Tibial nerve (tissue), 4 donors: Measurements from ENCODE around the gene KAZN. TPM values are rescaled to one million over a fixed set of nuclear protein-coding genes. Genes with fewer than 3 reads are reported as not detected.

Source experiments
- DNase-seq, 2 donors: peaks; one replicate each; pipeline ENCODE4 v3.0.0-alpha.2; 2019; ENCODE audit warnings: low spot score in 2 of 2
- H3K27ac ChIP-seq, 4 donors: fragments of 200-600 bp; sonication (generic) in 3 of 4; one replicate each; pipeline ENCODE4 v1.5.1; 2017 to 2019; ENCODE audit warnings: mild to moderate bottlenecking in 1 of 4
- H3K27me3 ChIP-seq, 2 donors: fragments of 200-600 bp; sonication (generic) in 1 of 2; one replicate each; pipeline versions ENCODE4 v1.5.1 to v1.6.0; 2017 to 2019
- H3K36me3 ChIP-seq, 3 donors: fragments of 200-600 bp; sonication (generic); one replicate each; pipeline ENCODE4 v1.5.1; 2018 to 2019
- H3K4me1 ChIP-seq, 4 donors: fragments of 200-600 bp; sonication (generic) in 3 of 4; one replicate each; pipeline ENCODE4 v1.5.1; 2017 to 2019
- H3K4me3 ChIP-seq, 4 donors: fragments of 200-600 bp; sonication (generic) in 3 of 4; one replicate each; pipeline ENCODE4 v1.5.1; 2017 to 2019; ENCODE audit warnings: mild to moderate bottlenecking in 1 of 4, moderate library complexity in 1 of 4
- H3K9me3 ChIP-seq, 4 donors: fragments of 200-600 bp; sonication (generic) in 3 of 4; one replicate each; pipeline ENCODE4 v1.5.1; 2017 to 2019
- EP300 ChIP-seq, 2 donors: sonication (generic); formaldehyde crosslinking; IDR thresholded peaks; one replicate each; pipeline ENCODE4 v1.6.1; 2017; ENCODE audit warnings: antibody characterized with exemption in 2 of 2, mild to moderate bottlenecking in 1 of 2
- POLR2A ChIP-seq, 2 donors: fragments of 450-650 bp; IDR thresholded peaks; one replicate each; pipeline ENCODE4 v1.6.1; 2017; ENCODE audit warnings: antibody characterized with exemption in 2 of 2, mild to moderate bottlenecking in 2 of 2, moderate library complexity in 2 of 2
- WGBS, 2 donors: methylation state at CpG; one replicate each; pipeline ENCODE4 v1.1.5; 2018; 5-methylcytosine and 5-hydroxymethylcytosine counted together
- total RNA-seq, 4 donors: library from RNA; depleted of rRNA; stranded (reverse); fragments of >200 nt; gene quantifications; one replicate each; pipeline ENCODE4 v1.1.0, GENCODE V29; 2016
- TF ChIP-seq, protein P1 (sequence below), 5 experiments: fragments of 200-600 bp in 3 of 5; fragments of 450-650 bp in 2 of 5; sonication (generic) in 3 of 5; IDR thresholded peaks; one replicate each; pipeline ENCODE4 v1.5.1; 2016 to 2019; ENCODE audit warnings: antibody characterized with exemption in 5 of 5, mild to moderate bottlenecking in 3 of 5, moderate library complexity in 2 of 5

KAZN gene
- total RNA-seq, 4 donors from 2014 or later, result 16.0 to 29.2 (median 22.2) TPM

- Histone ChIP-seq H3K4me1 (no peaks in the 10 kb centered on the region), H3K27me3 (no peaks in the 10 kb centered on the region), H3K27ac (no peak overlapping the region), H3K36me3 (no peaks in the 10 kb centered on the region), H3K9me3 (no peaks in the 10 kb centered on the region), H3K4me3 (no peak overlapping the region)
- TF ChIP-seq POLR2A (IDR thresholded peaks at IDR 0.05), result no peak
- TF ChIP-seq, protein P1, sequence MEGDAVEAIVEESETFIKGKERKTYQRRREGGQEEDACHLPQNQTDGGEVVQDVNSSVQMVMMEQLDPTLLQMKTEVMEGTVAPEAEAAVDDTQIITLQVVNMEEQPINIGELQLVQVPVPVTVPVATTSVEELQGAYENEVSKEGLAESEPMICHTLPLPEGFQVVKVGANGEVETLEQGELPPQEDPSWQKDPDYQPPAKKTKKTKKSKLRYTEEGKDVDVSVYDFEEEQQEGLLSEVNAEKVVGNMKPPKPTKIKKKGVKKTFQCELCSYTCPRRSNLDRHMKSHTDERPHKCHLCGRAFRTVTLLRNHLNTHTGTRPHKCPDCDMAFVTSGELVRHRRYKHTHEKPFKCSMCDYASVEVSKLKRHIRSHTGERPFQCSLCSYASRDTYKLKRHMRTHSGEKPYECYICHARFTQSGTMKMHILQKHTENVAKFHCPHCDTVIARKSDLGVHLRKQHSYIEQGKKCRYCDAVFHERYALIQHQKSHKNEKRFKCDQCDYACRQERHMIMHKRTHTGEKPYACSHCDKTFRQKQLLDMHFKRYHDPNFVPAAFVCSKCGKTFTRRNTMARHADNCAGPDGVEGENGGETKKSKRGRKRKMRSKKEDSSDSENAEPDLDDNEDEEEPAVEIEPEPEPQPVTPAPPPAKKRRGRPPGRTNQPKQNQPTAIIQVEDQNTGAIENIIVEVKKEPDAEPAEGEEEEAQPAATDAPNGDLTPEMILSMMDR (IDR thresholded peaks at IDR 0.05), result no peak
- no peak for TF ChIP-seq EP300 (IDR thresholded peaks at IDR 0.05)
- DNase-seq, result no peak
- WGBS, 2 donors, result 62 to 75% methylated on average over 5 of the region's 5 CpGs
Measured at GRCh38 chr1:15113146-15113545, 514.7 kb downstream of the KAZN start.

GRCh38 chr1:15114884-15115283, 516.4 kb downstream of the KAZN start:
- Histone ChIP-seq H3K4me3 (no peak overlapping the region), H3K9me3 (no peaks in the 10 kb centered on the region), H3K4me1 (no peaks in the 10 kb centered on the region), H3K27me3 (no peaks in the 10 kb centered on the region), H3K36me3 (no peaks in the 10 kb centered on the region), H3K27ac (no peak overlapping the region)
- no peak for DNase-seq
- WGBS, 2 donors, result 90 to 93% methylated on average over 4 to 13 of the region's 13 CpGs
- TF ChIP-seq POLR2A (IDR thresholded peaks at IDR 0.05) (no peak), EP300 (IDR thresholded peaks at IDR 0.05) (no peak)
- TF ChIP-seq, protein P1 (IDR thresholded peaks at IDR 0.05), result no peak

DNA sequence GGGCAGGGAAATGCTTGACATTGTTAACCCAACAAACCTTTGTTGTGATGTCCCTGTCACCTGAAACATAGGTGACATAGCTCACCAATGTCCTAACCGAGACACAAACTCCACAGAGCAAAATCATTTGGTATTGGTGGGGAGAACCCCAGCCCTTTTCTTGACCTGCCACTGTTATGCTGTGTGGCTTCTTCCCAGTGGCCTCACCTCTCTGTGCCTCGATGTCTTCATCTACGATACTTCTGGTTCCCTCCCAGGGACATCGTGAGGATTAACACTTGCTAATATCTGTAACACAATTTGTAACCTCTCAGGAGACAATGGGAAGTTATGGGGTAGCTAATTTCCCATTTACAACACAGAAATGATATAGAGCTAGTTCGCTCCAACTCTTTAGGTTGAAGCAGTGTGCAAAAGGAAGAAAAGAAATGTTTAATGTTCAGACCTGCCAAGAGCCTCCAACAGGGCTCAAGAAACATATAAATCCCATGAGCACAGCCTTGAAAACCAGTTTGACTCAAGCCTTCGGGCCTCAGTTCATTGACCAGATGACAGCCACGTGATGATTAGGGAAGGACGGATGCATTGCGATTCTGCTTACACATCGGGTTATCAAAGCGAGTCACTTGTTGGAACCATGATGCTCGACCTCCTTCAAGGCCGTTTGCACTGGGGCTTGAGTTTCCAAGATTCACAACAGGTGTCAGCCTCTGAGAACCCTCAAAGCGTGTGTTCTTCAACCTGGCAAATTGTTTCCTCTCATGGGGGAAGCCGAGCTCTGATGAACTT, 517.3 kb downstream of the KAZN start:
- 90 to 94% methylated on average over 15 of the region's 15 CpGs for WGBS, 2 donors
- Histone ChIP-seq H3K27me3 (no peaks in the 10 kb centered on the region), H3K4me3 (no peak overlapping the region), H3K36me3 (no peaks in the 10 kb centered on the region), H3K27ac (no peak overlapping the region), H3K4me1 (no peaks in the 10 kb centered on the region), H3K9me3 (no peaks in the 10 kb centered on the region)
- TF ChIP-seq, protein P1 (IDR thresholded peaks at IDR 0.05), result no peak
- TF ChIP-seq POLR2A (IDR thresholded peaks at IDR 0.05), result no peak
- TF ChIP-seq EP300 (IDR thresholded peaks at IDR 0.05), result no peak
- DNase-seq, result no peak

GRCh38 chr1:15116966-15117365, 518.5 kb downstream of the KAZN start:
- H3K9me3 ChIP-seq, result no peaks in the 10 kb centered on the region
- no peaks in the 10 kb centered on the region for H3K27me3 ChIP-seq
- no peak for DNase-seq
- no peak overlapping the region for H3K4me3 ChIP-seq
- no peak overlapping the region for H3K27ac ChIP-seq
- H3K4me1 ChIP-seq, result no peaks in the 10 kb centered on the region
- no peaks in the 10 kb centered on the region for H3K36me3 ChIP-seq
- TF ChIP-seq, protein P1 (IDR thresholded peaks at IDR 0.05), result no peak
- WGBS, 2 donors, result 43 to 46% methylated on average over 5 of the region's 5 CpGs

DNA sequence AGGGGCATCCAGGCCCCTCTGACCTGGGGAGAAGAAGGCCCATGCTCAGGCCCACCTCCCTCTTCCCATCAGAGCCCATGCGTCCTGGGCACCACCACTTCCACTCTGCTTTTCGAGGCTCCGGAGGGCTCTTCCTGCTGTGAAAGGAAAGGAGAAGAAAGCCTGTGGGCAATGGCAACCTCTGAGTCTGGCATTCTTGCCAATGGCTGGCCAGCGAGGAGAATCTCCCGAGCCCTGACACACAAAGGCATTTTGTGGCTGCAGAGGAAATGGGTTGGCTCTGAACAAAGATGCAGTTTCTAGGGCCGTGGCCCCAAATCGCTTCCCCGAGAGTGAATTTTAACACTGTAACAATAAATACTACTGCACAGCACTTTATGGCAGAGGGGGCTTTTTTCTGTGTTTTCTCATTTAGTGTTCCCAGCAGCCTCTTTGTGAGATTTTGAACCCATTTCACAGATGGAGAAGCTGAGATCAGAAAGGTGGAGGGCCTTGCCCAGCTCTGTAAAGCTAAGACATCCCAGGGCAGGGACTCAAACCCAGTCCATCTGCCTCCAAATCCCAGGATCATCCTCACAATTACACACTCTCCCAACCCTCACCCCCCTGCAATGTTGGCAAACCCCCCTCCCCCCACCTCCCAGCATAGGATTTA, 519.3 kb downstream of the KAZN start:
- WGBS, 2 donors, result 50 to 55% methylated on average over 8 of the region's 8 CpGs
- no peaks in the 10 kb centered on the region for H3K27me3 ChIP-seq

More for the DNA sequence above, 519.3 kb downstream of the KAZN start:
- no peak for DNase-seq
- Histone ChIP-seq H3K4me3 (no peak overlapping the region), H3K36me3 (no peaks in the 10 kb centered on the region), H3K4me1 (no peaks in the 10 kb centered on the region), H3K9me3 (no peaks in the 10 kb centered on the region), H3K27ac (no peak overlapping the region)
- TF ChIP-seq, protein P1 (IDR thresholded peaks at IDR 0.05), result no peak
- TF ChIP-seq EP300 (IDR thresholded peaks at IDR 0.05) (no peak), POLR2A (IDR thresholded peaks at IDR 0.05) (no peak)
